Activated gamma-delta T cell treated with Interleukin-2 at 50 U/mL for 16 hours (primary cell): Measurements from ENCODE around the gene ZNF407.

Experiments used
- DNase-seq: peaks from one replicate; pipeline ENCODE4 v3.0.0-alpha.2; 2020

The ZNF407 gene

DNA sequence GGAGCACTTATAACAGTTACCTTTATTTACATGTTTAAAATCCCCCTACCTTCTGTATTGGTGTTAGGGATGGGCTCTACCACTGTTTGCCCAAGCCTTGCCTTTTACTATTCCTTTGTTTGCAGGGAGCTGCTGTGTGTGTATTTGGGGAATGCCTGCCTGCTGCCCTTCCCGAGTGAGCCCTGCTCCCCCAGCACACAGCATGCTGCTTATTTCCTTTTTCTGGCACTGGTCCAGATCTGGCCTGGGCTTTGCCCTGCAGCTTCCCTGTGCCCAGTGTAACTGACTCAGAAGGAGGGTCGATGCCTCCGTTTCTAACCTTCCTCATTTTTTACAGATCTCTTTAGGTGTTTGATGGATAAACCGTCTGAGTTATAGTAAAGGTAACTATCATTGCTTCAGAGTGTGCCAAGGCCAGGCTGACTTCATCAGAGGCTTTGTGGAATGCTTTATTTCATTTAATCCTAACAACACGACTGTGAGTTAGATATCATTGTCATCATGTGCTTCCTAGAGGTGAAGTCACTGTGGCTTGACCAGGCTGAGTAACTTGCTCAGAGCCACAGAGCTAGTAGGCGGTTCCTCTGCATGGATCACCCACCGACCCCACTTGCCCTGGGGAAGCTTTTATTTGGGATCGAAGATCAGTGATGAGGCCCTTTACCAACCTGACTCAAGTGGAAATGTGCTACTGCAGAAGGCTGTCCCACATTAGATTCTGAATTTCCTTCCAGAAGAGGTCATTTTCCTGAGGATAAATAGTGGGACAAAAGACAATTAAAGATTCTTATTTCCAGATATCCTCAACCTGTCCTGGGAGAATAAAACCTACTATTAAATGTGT lies 238.8 kb downstream of the ZNF407 start:
- no peak for DNase-seq

DNA sequence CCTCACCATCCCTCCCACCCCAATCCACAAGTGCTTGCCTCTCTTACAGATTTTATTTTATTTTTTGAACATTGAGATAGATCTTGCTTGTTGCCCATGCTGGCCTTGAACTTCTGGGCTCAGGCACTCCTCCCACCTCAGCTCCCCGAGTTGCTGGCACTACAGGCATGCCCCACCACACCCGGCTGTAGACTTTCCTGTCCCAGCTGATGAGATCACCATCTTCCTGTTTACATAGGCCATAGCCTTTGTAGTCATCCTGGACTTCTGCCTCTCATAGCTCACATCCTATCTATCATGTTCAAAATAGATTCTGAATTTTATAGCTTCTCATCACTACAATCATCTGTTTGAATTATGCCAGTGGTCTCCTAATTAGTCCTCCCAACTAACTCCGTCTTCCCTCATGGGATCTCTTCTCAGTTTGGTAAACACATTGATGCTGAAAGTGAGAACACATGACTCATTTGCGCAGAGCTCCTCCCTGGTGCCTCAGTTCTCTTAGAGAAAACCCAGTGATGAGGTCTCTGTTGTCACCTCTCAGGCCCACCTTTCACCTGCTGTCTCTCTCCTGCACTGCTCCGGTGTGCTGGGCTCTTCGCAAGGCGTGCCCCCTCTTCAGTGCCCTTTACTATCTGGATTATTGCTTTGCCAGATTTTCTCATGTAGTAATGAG lies 243.0 kb downstream of the ZNF407 start:
- DNase-seq, result no peak

DNA sequence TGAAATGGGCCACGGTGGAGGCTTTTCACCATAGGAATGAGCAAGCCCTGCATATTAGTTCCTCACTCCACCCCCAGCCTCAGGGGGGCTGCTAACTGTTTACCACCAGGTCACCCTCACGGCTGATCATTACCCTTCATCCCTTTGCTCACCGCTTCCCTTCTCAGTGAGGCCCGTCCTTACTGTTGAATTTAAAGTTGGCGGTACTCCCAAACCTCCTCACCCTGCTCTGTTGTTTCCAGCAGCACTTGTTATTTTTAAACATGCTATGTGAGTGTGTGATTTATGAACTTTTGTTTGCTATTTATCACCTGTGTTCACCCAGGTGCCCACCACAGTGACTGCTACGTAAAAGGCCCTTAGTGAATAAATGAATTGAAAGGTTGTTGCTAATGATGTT lies 243.6 kb downstream of the ZNF407 start:
- no peak for DNase-seq

DNA sequence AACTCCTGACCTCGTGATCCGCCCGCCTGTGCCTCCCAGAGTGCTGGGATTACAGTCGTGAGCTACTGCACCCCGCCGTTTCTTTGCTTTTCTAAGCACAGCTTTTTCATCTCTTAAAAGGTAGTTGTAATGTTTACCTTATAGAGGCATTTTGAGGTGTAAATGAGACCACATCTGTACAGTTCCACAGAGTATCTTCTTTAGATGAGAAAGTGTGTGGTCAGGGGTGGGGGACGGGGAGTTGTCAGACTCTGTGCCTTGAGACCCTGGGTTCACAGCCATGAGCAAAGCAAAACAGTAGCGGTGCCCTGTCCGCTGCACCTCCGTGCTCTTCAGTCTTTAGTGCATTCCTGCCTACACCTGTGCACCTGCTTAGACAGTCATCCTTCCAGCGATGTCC lies 251.6 kb downstream of the ZNF407 start:
- DNase-seq, result no peak

DNA sequence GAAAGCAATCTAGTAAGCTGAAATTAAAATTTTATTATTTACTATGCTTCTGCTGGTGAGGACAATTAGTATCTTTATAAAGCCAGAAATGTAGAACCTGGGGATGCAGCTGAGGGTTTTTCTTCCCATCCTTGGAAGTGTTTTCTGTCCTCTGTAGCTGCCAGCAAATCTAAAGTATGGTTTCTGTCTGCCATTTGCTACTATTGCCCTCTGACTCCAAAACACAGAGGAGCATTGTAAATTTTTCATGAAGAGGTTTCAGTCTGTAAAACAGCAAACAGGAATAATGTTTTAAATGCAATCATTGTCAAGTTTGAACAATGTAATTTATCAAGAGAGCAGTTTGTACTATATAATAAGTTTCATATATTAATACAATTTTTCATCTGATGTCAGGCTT lies 258.8 kb downstream of the ZNF407 start:
- DNase-seq, result no peak

DNA sequence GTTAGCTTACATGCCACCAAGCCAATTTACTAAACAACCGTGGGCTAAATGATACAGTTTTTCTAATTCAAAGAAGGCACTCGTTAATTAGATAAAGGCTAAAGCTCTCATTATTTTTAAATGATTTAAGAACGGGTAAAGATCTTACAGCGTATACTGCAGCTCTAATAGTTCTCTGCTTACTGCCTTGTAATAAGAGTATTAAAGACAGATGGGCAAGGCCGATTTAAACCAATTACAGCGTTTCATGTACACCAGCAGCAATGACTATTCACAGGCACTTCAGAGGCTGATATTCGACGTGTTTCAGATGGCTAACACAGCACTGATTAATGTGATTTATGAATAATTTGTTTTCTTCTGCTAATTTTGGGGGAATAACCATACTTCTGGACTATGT lies 259.3 kb downstream of the ZNF407 start:
- no peak for DNase-seq

DNA sequence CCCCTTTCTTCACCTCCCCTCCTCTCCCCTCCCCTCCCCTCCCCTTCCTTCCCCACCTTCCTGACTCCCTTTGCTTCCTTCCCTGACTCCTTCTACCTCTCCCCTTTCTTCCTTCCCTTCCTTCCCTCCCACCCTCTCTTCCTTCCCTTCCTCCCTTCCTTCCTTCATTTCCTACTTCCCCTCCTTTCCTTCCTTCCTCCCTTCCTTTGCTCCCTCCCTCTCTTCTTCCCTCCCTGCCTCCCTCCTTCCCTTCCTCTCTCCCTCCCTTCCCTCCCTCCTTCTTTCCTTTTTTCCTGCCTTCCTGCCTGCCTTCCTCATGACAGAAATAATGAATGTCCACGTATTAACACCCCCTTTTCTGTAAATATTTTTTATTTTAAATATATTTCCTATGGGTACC lies 260.2 kb downstream of the ZNF407 start:
- DNase-seq, result no peak

DNA sequence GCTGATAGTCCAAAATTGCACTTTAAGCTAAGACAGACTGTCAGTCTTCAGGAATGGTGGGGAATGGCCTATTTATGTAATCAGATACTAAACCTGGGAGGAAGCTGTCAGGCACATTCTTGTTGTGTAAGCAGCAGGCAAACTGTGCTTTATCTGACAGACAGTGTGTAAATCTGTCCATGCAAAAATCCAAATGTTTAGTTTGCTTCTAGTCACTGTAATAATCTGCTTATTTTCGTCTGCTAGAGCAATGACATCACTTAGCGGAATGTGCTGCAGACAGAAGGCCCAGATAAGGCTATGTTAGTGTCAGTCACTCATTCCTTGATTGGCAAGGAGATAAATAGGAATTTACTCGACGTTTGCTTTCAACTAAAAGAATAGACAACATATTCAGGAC lies 263.5 kb downstream of the ZNF407 start:
- DNase-seq, result no peak

DNA sequence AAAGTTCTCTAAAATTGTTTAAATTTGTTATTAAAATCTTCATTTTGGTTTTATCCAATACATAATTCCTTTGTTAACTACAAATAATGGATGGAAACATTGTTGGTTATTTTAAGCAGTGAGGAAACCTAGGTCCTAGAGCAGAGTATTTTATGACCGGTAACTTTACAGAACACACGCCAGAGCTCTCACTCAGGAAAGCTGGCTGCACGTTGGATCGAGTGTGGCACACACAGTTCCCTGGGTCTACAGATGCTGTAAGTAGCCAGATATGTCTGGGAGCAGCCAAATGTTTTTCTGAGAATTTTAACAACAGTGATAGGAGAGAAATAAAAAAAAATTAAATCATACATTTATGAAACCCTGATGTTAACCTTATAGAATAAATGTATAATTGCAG lies 264.4 kb downstream of the ZNF407 start:
- no peak for DNase-seq

DNA sequence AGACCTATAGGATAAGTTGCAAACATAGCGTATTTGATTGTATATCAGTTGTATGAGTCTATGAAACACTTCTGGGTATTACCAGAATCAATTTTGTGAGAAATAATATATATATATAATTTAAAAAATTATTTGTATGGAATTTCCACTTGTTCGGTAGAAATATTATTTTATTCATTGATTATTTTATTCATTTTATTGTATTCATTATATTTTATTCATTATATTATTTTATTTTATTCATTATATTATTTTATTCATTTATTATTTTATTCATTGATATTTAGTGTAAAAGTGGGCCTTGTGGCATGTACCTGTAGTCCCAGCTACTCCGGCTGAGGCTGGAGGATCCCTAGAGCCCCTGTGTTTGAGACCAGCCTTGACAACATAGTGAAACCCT lies 268.9 kb downstream of the ZNF407 start:
- DNase-seq, result no peak

DNA sequence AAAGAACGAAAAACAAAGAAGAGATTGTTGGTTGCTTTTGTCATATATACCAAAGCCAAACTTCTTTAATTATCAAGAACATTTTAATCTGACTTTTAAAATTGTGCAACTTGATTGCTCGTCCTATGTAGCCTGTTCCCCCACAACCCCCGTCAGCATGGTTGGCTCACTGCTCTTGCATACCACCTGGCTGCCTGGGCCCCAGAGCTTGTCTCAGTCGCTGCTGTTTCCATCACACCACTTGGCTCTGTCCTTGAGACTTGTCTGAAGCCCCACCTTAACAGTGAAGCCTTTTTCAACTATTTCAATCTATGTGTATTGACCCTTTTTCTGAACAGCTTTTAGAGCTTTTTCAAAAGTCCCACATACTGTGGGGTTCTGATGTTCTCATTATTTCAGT lies 270.8 kb downstream of the ZNF407 start:
- no peak for DNase-seq

DNA sequence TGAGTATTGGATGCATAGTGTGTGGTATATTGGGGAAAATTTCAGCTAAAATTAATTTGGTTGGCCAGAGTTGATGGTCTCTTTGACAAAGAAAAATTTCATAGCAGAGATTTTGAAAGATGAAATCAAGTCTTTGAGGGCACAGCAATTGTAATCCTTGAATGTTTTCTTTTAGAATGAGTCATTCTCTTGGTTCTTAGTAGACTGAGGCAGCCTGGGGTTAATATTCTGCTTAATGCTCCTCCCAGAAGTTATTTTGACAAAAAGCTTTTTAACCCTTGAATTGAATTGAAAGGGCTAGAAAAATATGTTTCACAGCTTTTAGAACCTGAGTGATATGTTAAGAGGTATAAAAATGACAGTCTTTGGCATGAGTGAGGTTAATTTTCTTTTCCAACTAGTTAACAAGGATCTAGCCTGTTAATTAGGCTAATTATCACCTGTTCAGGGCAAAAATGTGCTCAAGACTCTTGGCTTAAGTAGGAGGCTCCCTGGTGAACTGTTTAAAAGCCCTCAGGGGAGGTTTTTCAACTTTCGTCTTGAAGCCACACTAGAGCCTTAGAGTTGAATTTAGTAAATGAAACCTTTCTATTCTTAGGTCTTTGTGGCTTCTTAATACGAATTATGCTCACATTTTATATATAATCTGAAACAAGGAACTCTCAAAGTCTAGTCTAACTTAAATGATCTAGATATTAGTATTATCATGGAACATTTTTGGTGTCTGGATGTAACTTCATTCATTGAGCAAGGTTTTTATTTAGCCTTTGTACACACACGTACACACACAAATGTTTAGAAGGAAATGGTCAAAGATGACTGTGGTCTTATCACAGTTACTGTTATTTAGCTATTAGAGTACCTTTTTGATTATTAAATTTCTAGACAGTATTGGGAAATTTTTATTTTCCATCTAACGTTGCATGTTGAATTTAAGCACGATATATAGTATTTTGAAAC lies 272.5 kb downstream of the ZNF407 start:
- no peak for DNase-seq

DNA sequence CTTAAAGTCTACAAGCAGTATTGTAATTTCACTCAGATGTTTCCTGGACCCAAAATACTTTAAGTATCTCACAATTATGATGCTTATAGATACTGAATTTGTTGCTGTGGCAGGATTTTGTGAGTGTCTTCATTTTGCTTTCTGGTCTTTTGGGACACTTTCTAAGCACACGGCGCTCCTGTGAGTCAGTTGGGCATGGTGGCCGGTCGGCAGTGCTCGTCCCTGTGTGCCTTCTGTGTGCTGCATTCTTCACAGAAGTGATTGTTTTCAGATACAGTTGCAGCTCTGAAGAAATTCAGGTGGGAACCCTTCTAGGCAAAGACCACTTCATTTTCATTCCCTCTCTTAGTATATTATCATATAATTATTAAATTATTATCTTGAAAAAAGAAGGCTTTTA lies 273.3 kb downstream of the ZNF407 start:
- DNase-seq, result no peak

DNA sequence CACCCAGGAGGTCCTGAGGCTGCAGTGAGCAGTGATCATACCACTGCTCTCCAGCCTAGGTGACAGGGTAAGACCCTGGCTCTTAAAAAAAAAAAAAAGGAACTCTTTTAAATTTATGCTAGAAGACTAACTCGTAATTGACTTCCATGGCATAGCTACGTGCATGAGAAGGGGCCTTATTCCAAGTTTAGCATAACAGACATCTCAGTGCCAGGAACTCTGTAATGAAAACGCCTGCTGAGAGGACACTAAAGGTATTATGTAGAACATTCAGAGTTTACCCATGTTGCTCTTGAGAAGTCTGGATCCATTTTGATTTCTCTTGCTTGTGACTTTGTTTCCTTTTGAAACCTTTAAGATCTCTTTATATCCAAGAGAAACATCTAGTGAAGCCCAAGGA lies 276.0 kb downstream of the ZNF407 start:
- DNase-seq, result no peak

DNA sequence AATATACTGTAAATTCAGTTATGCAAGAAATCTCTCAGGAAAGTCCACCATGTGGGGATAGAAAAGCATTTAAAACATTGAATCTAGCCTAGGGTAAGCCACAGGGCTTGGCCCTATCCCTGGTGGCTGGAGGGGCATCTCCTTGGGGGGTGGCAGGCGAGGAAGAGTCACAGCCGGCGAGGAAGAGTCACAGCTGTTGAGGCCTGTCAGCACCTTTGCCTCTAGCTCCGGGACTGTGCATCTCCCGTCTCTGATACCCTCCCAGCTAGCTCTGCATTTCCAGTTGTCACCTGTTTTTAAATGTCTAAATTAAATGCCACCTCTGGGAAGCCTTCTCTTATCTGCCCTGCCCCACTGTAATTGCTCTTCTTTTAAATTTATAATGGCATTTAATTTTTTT lies 276.7 kb downstream of the ZNF407 start:
- no peak for DNase-seq

DNA sequence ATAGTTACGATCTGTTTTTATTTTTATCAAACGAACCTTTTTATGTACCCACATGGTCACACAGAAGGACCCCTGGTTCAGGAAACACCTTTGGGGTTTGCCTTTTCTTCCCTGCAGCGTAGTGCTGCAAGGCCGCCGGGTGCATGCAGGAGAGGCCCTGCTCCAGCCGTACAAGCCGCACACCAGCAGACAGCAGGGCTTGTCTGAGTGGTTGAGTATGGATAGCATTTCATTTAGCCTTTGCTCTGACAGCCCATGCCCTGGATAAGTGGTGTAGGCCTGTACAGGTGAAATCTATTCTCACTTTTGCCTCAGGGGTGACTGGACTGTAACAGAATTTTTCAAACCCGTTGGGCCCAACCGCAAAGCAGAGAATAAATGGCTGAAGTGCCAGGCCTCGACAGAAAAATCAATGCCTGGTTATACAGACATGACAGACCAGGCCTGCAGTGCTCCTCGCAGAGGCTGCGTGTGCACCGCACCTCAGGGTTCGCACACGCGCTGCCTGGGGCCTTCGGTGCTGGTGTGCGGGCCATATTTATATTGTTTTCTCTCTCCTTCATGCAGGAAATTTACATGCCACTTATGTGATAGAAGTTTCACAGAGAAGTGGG lies 279.1 kb downstream of the ZNF407 start:
- DNase-seq, result no peak

DNA sequence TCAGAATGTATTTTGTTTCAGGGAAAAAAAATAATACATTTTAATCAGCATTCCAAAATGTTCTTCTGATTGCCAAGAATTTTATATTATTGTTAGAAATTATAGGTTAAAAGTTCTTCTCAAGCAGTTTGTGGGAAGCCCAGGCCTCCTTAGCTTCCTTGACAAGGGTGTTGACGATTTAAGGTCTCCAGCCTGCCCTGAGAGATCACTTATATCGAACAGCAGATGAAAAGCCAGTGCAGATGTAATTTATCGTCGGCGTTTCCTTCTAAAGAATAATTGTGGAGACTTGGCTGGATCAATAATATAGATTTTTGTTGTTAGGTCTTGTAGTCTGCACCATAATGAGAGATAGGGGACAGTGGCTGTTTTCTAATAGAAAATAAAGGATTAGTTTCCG lies 280.6 kb downstream of the ZNF407 start:
- DNase-seq, result no peak

DNA sequence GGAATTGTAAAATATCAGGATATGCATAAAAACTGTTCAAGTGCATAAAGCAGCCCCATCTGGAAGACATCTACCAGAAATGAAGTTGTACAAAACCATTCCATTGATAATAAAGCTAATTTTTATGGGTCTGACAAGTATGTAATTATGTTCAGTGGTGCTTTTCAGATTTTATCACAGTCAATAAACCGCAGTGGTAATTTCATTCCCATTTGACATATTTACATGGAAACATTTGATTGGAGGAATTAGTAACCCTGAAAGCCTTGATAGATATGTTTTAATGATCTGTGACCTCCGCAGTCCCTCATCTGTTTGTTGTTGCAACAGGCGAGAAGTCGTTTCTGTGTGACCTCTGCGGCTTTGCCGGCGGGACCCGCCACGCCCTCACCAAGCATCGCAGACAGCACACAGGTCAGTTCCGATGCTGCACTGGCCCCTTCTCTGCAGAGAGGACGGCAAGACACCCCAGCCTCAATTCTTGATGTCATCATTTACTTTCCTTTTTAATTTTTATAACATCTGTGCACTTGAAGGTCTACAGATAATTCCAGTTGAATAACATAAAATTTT lies 283.1 kb downstream of the ZNF407 start:
- DNase-seq, result no peak

DNA sequence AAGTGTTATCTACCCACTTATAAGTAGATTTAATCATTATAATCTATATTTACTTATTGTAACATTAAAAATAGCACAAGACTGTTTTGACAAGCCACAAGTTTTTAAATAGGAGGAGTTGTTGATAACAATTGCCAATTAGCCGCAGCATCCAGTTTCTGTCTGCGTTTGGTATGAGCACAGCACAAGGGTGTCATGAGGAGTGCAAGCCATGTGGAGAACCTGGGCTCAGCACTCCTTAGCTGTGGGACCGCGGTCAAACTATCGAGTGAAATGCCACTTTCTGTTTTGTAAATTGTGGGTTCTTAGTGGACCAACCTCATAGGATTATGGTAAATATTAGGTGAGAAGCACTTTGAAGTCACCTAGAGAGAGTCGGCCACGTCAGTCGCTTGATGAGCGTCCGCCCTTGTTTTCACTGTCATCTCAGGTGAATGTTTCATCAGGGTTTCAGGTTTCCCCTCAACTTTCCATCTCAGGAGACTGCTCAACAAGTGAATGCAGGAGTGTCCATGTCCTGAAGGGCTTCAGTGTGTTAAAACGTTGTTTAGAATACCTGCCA lies 294.5 kb downstream of the ZNF407 start:
- no peak for DNase-seq

DNA sequence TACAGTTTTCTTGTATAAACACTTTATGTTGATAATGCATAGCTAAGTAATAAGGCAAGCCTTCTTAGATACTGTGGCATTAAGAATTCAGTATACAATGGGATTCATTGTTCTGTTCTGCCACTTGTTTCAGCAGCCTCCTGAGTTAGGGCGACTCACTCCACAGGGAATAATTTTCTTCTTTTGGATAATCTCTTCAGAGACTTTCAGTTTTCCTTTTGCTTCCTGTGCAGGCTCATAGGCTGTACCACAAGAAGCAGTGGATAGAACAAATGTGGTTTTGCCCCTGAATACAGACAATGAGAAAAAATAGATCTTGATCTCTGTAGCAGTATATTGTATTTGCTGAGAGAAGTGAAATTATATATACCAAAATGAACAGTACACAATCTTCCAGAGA lies 298.0 kb downstream of the ZNF407 start:
- no peak for DNase-seq

DNA sequence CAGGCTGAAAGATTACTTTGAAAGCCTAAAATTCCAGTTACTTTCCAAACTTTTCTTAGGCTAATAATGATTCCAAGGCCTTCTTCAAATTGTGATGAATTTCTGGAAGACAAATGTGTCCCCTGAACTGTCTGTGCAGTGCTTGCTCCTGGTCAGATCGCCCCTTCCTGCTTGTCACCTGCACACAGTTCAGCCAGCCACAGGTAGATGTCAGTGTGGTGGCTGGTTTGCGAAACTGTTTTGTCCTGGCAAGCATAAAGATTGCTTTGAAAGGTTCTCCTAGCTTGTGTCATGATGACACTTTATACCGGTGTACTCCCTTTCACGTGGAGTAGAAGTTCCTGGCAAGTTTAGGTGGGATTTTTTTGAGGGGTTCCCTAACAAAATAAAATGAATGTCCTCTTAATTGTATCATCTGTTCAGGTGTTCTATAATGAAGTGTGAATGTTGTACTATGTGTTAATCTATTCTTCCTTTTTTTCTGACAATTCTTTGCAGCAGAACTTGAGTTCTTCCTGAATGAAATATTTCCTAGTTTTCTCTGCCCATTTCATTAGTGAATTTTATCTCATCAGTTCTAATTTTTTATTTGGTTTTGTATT lies 298.8 kb downstream of the ZNF407 start:
- peak; percentile 55 for DNase-seq
